ENCODE data around the gene GUCY1A1. TPM values are rescaled to one million over a fixed set of nuclear protein-coding genes. Genes with fewer than 3 reads are reported as not detected.

GUCY1A1 gene
- total RNA-seq, 1 experiment from 2014 or later = 9.2 TPM

- ATAC-seq = no peak
Measured at GRCh38 chr4:155704841-155705404, 38.3 kb downstream of the GUCY1A1 start.

GRCh38 chr4:155705664-155706063, 39.0 kb downstream of the GUCY1A1 start:
- no peaks in the 10 kb centered on the region for H3K9me3 ChIP-seq (ENCODE audit: low read length)
- ChIA-PET POLR2A (ENCODE audit: unreplicated experiment) (no interaction called here), CTCF (no interaction called here)
- no TSS peak for BruUV-seq (replicated peaks)
- no peaks in the 10 kb centered on the region for H3K9me2 ChIP-seq (replicated peaks; ENCODE audit: low read length)
- intact Hi-C loops (cut with micrococcal nuclease) = no loop called here
- no peaks in the 10 kb centered on the region for H4K20me1 ChIP-seq (ENCODE audit: low read length)
- peaks cover 21% of the 10 kb centered on the region for H3K4me1 ChIP-seq (ENCODE audit: insufficient read depth, low read length)
- H3K79me2 ChIP-seq (ENCODE audit: low read length) = no peaks in the 10 kb centered on the region
- no peak overlapping the region for H2AFZ ChIP-seq (ENCODE audit: low read length)
- no peak for TF ChIP-seq EZH2phosphoT487 (IDR thresholded peaks at IDR 0.05; ENCODE audit: borderline replicate concordance, low read length)
- TF ChIP-seq, protein P1, sequence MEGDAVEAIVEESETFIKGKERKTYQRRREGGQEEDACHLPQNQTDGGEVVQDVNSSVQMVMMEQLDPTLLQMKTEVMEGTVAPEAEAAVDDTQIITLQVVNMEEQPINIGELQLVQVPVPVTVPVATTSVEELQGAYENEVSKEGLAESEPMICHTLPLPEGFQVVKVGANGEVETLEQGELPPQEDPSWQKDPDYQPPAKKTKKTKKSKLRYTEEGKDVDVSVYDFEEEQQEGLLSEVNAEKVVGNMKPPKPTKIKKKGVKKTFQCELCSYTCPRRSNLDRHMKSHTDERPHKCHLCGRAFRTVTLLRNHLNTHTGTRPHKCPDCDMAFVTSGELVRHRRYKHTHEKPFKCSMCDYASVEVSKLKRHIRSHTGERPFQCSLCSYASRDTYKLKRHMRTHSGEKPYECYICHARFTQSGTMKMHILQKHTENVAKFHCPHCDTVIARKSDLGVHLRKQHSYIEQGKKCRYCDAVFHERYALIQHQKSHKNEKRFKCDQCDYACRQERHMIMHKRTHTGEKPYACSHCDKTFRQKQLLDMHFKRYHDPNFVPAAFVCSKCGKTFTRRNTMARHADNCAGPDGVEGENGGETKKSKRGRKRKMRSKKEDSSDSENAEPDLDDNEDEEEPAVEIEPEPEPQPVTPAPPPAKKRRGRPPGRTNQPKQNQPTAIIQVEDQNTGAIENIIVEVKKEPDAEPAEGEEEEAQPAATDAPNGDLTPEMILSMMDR (conservative IDR thresholded peaks at IDR 0.05; ENCODE audit: low read depth, low read length) = no peak
- TF ChIP-seq EZH2 (IDR thresholded peaks at IDR 0.05; ENCODE audit: low read length, unreplicated experiment) = no peak
- H3K9ac ChIP-seq (ENCODE audit: low read length) = no peak overlapping the region
- H3K27me3 ChIP-seq (ENCODE audit: low read length) = no peaks in the 10 kb centered on the region
- H3K4me3 ChIP-seq (ENCODE audit: low read length) = no peak overlapping the region
- ATAC-seq = peak; percentile 29
- no peak overlapping the region for H3K4me2 ChIP-seq (ENCODE audit: low read length)
- H3F3A ChIP-seq (ENCODE audit: low read length, unreplicated experiment) = no peaks in the 10 kb centered on the region
- DNase-seq = peak; percentile 10
- H3K27ac ChIP-seq (ENCODE audit: low read length) = no peak overlapping the region
- no peaks in the 10 kb centered on the region for H3K36me3 ChIP-seq (ENCODE audit: low read depth, low read length)

More at GRCh38 chr4:155704841-155705404, 38.3 kb downstream of the GUCY1A1 start:
- no peaks in the 10 kb centered on the region for H3K79me2 ChIP-seq (ENCODE audit: low read length)
- H3K4me1 ChIP-seq (ENCODE audit: insufficient read depth, low read length) = peaks cover 21% of the 10 kb centered on the region
- no peak for DNase-seq
- intact Hi-C loops (cut with micrococcal nuclease) = no loop called here
- no peak overlapping the region for H3K4me3 ChIP-seq (ENCODE audit: low read length)
- ChIA-PET CTCF (no interaction called here), POLR2A (ENCODE audit: unreplicated experiment) (no interaction called here)
- H3K27ac ChIP-seq (ENCODE audit: low read length) = no peak overlapping the region
- H3F3A ChIP-seq (ENCODE audit: low read length, unreplicated experiment) = no peaks in the 10 kb centered on the region
- no peaks in the 10 kb centered on the region for H3K9me3 ChIP-seq (ENCODE audit: low read length)
- H2AFZ ChIP-seq (ENCODE audit: low read length) = no peak overlapping the region
- H3K9me2 ChIP-seq (replicated peaks; ENCODE audit: low read length) = no peaks in the 10 kb centered on the region
- no peak overlapping the region for H3K4me2 ChIP-seq (ENCODE audit: low read length)
- TF ChIP-seq EZH2phosphoT487 (IDR thresholded peaks at IDR 0.05; ENCODE audit: borderline replicate concordance, low read length) (no peak), EZH2 (IDR thresholded peaks at IDR 0.05; ENCODE audit: low read length, unreplicated experiment) (no peak)
- TF ChIP-seq, protein P1 (conservative IDR thresholded peaks at IDR 0.05; ENCODE audit: low read depth, low read length) = no peak
- no peaks in the 10 kb centered on the region for H4K20me1 ChIP-seq (ENCODE audit: low read length)
- H3K27me3 ChIP-seq (ENCODE audit: low read length) = no peaks in the 10 kb centered on the region
- H3K36me3 ChIP-seq (ENCODE audit: low read depth, low read length) = no peaks in the 10 kb centered on the region
- BruUV-seq (replicated peaks) = no TSS peak
- H3K9ac ChIP-seq (ENCODE audit: low read length) = no peak overlapping the region

DNA sequence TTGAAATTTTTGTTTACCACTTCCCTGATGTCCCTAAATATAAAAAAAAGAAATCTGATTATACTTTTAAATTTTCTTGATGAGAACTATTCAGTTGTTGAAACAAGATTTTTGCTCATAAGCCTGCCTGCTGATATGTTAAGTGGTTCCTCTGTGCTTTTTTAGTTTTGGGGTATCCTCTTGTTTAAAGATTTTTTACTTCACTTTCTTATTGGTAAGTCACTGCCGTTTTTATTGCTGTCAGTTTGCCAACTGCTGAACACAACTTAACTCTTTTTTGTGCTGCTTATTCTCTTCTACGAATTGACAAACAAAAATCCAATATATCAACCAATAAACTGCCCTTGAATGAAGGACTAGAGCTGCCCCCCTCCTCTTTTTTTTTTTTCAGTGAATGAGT, 39.5 kb downstream of the GUCY1A1 start:
- CTCF ChIA-PET = no interaction called here
- no peaks in the 10 kb centered on the region for H4K20me1 ChIP-seq (ENCODE audit: low read length)
- no peaks in the 10 kb centered on the region for H3K27me3 ChIP-seq (ENCODE audit: low read length)
- no peaks in the 10 kb centered on the region for H3F3A ChIP-seq (ENCODE audit: low read length, unreplicated experiment)
- no peak overlapping the region for H2AFZ ChIP-seq (ENCODE audit: low read length)
- peaks cover 21% of the 10 kb centered on the region for H3K4me1 ChIP-seq (ENCODE audit: insufficient read depth, low read length)
- no TSS peak for BruUV-seq (replicated peaks)
- intact Hi-C loops (cut with micrococcal nuclease) = no loop called here
- TF ChIP-seq EZH2phosphoT487 (IDR thresholded peaks at IDR 0.05; ENCODE audit: borderline replicate concordance, low read length) (no peak), EZH2 (IDR thresholded peaks at IDR 0.05; ENCODE audit: low read length, unreplicated experiment) (no peak)
- TF ChIP-seq, protein P1 (conservative IDR thresholded peaks at IDR 0.05; ENCODE audit: low read depth, low read length) = no peak
- POLR2A ChIA-PET (ENCODE audit: unreplicated experiment) = no interaction called here
- H3K36me3 ChIP-seq (ENCODE audit: low read depth, low read length) = no peaks in the 10 kb centered on the region
- H3K79me2 ChIP-seq (ENCODE audit: low read length) = no peaks in the 10 kb centered on the region
- H3K4me2 ChIP-seq (ENCODE audit: low read length) = no peak overlapping the region
- no peak overlapping the region for H3K9ac ChIP-seq (ENCODE audit: low read length)
- ATAC-seq (no peak), DNase-seq (no peak)
- H3K27ac ChIP-seq (ENCODE audit: low read length) = no peak overlapping the region
- no peaks in the 10 kb centered on the region for H3K9me2 ChIP-seq (replicated peaks; ENCODE audit: low read length)
- H3K9me3 ChIP-seq (ENCODE audit: low read length) = no peaks in the 10 kb centered on the region
- no peak overlapping the region for H3K4me3 ChIP-seq (ENCODE audit: low read length)

Data from PC-3 (cell line).